HEK293 (cell line): Measurements from ENCODE around the gene TLE5.

Experiments used
- GLIS1 ChIP-seq: fragments of 450-650 bp; formaldehyde crosslinking; IDR thresholded peaks from 2 replicates; pipeline ENCODE4 v1.5.1; 2016; ENCODE audit warnings: missing biosample characterization, missing genetic modification characterization
- IKZF3 ChIP-seq: fragments of 450-650 bp; IDR thresholded peaks from 2 replicates; pipeline ENCODE4 v1.5.0; 2018; ENCODE audit warnings: missing biosample characterization, mild to moderate bottlenecking, missing genetic modification characterization, moderate library complexity
- PATZ1 ChIP-seq: fragments of 450-650 bp; formaldehyde crosslinking; IDR thresholded peaks from 2 replicates; pipeline ENCODE4 v1.5.1; 2016; ENCODE audit warnings: missing biosample characterization, missing genetic modification characterization
- SP2 ChIP-seq: fragments of 450-650 bp; formaldehyde crosslinking; IDR thresholded peaks from 2 replicates; pipeline ENCODE4 v1.5.1; 2016; ENCODE audit warnings: missing biosample characterization, missing genetic modification characterization
- WT1 ChIP-seq: fragments of 450-650 bp; formaldehyde crosslinking; IDR thresholded peaks from 2 replicates; pipeline ENCODE4 v1.5.1; 2016; ENCODE audit warnings: missing biosample characterization, missing genetic modification characterization
- ZBTB17 ChIP-seq: fragments of 450-650 bp; formaldehyde crosslinking; IDR thresholded peaks from 2 replicates; pipeline ENCODE4 v1.5.1; 2016; ENCODE audit warnings: missing biosample characterization, missing genetic modification characterization
- ZBTB21 ChIP-seq: fragments of 450-650 bp; formaldehyde crosslinking; IDR thresholded peaks from 2 replicates; pipeline ENCODE4 v1.5.1; 2017; ENCODE audit warnings: missing biosample characterization, missing genetic modification characterization
- ZBTB49 ChIP-seq: fragments of 450-650 bp; formaldehyde crosslinking; IDR thresholded peaks from 2 replicates; pipeline ENCODE4 v1.5.1; 2016; ENCODE audit warnings: missing biosample characterization, missing genetic modification characterization, low read depth
- ZBTB7A ChIP-seq: fragments of 450-650 bp; formaldehyde crosslinking; IDR thresholded peaks from 2 replicates; pipeline ENCODE4 v1.5.1; 2016; ENCODE audit warnings: low read depth, missing biosample characterization, missing genetic modification characterization
- ZBTB8A ChIP-seq: fragments of 450-650 bp; formaldehyde crosslinking; IDR thresholded peaks from 2 replicates; pipeline ENCODE4 v1.5.1; 2016; ENCODE audit warnings: missing biosample characterization, missing genetic modification characterization
- ZEB2 ChIP-seq: fragments of 450-650 bp; formaldehyde crosslinking; IDR thresholded peaks from 2 replicates; pipeline ENCODE4 v1.5.1; 2016; ENCODE audit warnings: missing biosample characterization, missing genetic modification characterization
- ZIC2 ChIP-seq: fragments of 450-650 bp; formaldehyde crosslinking; IDR thresholded peaks from 2 replicates; pipeline ENCODE4 v1.5.1; 2016; ENCODE audit warnings: missing biosample characterization, missing genetic modification characterization
- ZNF23 ChIP-seq: fragments of 450-650 bp; formaldehyde crosslinking; IDR thresholded peaks from 2 replicates; pipeline ENCODE4 v1.5.1; 2016; ENCODE audit warnings: missing biosample characterization, missing genetic modification characterization, borderline replicate concordance
- ZNF311 ChIP-seq: fragments of 450-650 bp; formaldehyde crosslinking; IDR thresholded peaks from 2 replicates; pipeline ENCODE4 v1.5.1; 2017; ENCODE audit warnings: missing biosample characterization, missing genetic modification characterization, borderline replicate concordance
- ZNF341 ChIP-seq: fragments of 450-650 bp; formaldehyde crosslinking; IDR thresholded peaks from 2 replicates; pipeline ENCODE4; 2016; ENCODE audit warnings: low read depth, missing biosample characterization, missing genetic modification characterization
- ZNF391 ChIP-seq: fragments of 450-650 bp; formaldehyde crosslinking; IDR thresholded peaks from 2 replicates; pipeline ENCODE4 v1.5.1; 2016; ENCODE audit warnings: low read depth, missing biosample characterization, missing genetic modification characterization, borderline replicate concordance
- ZNF394 ChIP-seq: fragments of 450-650 bp; formaldehyde crosslinking; IDR thresholded peaks from 2 replicates; pipeline ENCODE4 v1.5.1; 2016; ENCODE audit warnings: missing biosample characterization, missing genetic modification characterization, mild to moderate bottlenecking, moderate library complexity, borderline replicate concordance
- ZNF449 ChIP-seq: fragments of 450-650 bp; formaldehyde crosslinking; IDR thresholded peaks from 2 replicates; pipeline ENCODE4 v1.5.1; 2017; ENCODE audit warnings: missing biosample characterization, mild to moderate bottlenecking, missing genetic modification characterization, moderate library complexity
- ZNF530 ChIP-seq: fragments of 450-650 bp; formaldehyde crosslinking; IDR thresholded peaks from 2 replicates; pipeline ENCODE4 v1.5.1; 2016; ENCODE audit warnings: low read depth, missing biosample characterization, missing genetic modification characterization
- ZNF548 ChIP-seq: fragments of 450-650 bp; formaldehyde crosslinking; IDR thresholded peaks from 2 replicates; pipeline ENCODE4 v1.5.1; 2016; ENCODE audit warnings: missing biosample characterization, missing genetic modification characterization
- ZNF561 ChIP-seq: fragments of 450-650 bp; IDR thresholded peaks from 2 replicates; pipeline ENCODE4 v1.5.1; 2018; ENCODE audit warnings: missing biosample characterization, missing genetic modification characterization, borderline replicate concordance
- ZNF629 ChIP-seq: fragments of 450-650 bp; formaldehyde crosslinking; IDR thresholded peaks from 2 replicates; pipeline ENCODE4 v1.5.1; 2017; ENCODE audit warnings: missing biosample characterization, missing genetic modification characterization
- ZNF692 ChIP-seq: fragments of 450-650 bp; formaldehyde crosslinking; IDR thresholded peaks from 2 replicates; pipeline ENCODE4 v1.5.1; 2016; ENCODE audit warnings: missing biosample characterization, missing genetic modification characterization
- TF ChIP-seq, protein P1 (sequence below): fragments of 450-650 bp; formaldehyde crosslinking; IDR thresholded peaks from 2 replicates; pipeline ENCODE4 v1.5.1; 2016; ENCODE audit warnings: missing biosample characterization, missing genetic modification characterization
- TF ChIP-seq, protein P2 (sequence below): fragments of 450-650 bp; formaldehyde crosslinking; conservative IDR thresholded peaks from 2 replicates; pipeline ENCODE4 v1.5.1; 2016; ENCODE audit warnings: low read depth, missing biosample characterization, missing genetic modification characterization

The TLE5 gene

DNA sequence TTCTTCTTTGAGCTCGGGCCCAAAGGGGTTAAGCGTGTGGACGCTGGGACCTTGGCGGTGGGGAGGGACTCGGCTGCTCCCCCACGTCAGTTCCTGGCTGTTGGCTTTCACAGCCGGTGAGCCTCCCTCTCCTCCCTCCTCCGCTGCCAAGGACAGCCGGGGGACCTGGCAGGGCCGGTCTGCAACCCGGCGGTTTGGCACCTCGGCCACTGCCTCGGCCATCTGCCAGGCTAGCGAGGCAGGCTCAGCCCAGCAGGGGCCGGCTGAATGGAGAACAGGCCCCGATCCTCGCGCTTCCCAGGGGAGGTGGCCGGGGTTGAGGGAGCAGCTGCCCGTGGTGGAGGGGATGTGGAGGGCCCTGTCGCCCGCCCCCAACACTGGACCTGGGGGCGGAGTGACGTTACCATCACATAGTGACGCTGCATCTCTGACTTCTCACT lies 5.0 kb downstream of the TLE5 start (continued):
- peak; percentile 100 for TF ChIP-seq ZNF341
- TF ChIP-seq PATZ1 (tag by site-specific recombination) = peak; percentile 90
- TF ChIP-seq ZNF311 (tag by site-specific recombination) = no peak
- peak; percentile 75 for TF ChIP-seq ZBTB8A (tag by site-specific recombination)
- TF ChIP-seq ZBTB21 (tag by site-specific recombination) = 0 out of 2 replicates have a peak, but pooled peaks have one; percentile 55
- no peak for TF ChIP-seq ZNF548 (tag by site-specific recombination)
- no peak for TF ChIP-seq ZBTB7A (tag by site-specific recombination)
- TF ChIP-seq ZEB2 (tag by site-specific recombination) = peak; percentile 81; the same call in 1 of the 2 replicates
- peak; percentile 72; the same call in 1 of the 2 replicates for TF ChIP-seq ZNF394 (tag by site-specific recombination)
- TF ChIP-seq, protein P1, sequence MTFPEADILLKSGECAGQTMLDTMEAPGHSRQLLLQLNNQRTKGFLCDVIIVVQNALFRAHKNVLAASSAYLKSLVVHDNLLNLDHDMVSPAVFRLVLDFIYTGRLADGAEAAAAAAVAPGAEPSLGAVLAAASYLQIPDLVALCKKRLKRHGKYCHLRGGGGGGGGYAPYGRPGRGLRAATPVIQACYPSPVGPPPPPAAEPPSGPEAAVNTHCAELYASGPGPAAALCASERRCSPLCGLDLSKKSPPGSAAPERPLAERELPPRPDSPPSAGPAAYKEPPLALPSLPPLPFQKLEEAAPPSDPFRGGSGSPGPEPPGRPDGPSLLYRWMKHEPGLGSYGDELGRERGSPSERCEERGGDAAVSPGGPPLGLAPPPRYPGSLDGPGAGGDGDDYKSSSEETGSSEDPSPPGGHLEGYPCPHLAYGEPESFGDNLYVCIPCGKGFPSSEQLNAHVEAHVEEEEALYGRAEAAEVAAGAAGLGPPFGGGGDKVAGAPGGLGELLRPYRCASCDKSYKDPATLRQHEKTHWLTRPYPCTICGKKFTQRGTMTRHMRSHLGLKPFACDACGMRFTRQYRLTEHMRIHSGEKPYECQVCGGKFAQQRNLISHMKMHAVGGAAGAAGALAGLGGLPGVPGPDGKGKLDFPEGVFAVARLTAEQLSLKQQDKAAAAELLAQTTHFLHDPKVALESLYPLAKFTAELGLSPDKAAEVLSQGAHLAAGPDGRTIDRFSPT = peak; percentile 94
- peak; percentile 39; the same call in 1 of the 2 replicates for TF ChIP-seq ZNF449 (tag by site-specific recombination)
- TF ChIP-seq IKZF3 = peak; percentile 44; the same call in 1 of the 2 replicates
- TF ChIP-seq WT1 (tag by site-specific recombination) = peak; percentile 47; the same call in 1 of the 2 replicates
- TF ChIP-seq ZBTB49 = no peak
- TF ChIP-seq ZNF692 (tag by site-specific recombination) = 0 out of 2 replicates have a peak, but pooled peaks have one; percentile 34
- 0 out of 2 replicates have a peak, but pooled peaks have one; percentile 23 for TF ChIP-seq ZNF391
- TF ChIP-seq GLIS1 (tag by site-specific recombination) = peak; percentile 84
- TF ChIP-seq, protein P2, sequence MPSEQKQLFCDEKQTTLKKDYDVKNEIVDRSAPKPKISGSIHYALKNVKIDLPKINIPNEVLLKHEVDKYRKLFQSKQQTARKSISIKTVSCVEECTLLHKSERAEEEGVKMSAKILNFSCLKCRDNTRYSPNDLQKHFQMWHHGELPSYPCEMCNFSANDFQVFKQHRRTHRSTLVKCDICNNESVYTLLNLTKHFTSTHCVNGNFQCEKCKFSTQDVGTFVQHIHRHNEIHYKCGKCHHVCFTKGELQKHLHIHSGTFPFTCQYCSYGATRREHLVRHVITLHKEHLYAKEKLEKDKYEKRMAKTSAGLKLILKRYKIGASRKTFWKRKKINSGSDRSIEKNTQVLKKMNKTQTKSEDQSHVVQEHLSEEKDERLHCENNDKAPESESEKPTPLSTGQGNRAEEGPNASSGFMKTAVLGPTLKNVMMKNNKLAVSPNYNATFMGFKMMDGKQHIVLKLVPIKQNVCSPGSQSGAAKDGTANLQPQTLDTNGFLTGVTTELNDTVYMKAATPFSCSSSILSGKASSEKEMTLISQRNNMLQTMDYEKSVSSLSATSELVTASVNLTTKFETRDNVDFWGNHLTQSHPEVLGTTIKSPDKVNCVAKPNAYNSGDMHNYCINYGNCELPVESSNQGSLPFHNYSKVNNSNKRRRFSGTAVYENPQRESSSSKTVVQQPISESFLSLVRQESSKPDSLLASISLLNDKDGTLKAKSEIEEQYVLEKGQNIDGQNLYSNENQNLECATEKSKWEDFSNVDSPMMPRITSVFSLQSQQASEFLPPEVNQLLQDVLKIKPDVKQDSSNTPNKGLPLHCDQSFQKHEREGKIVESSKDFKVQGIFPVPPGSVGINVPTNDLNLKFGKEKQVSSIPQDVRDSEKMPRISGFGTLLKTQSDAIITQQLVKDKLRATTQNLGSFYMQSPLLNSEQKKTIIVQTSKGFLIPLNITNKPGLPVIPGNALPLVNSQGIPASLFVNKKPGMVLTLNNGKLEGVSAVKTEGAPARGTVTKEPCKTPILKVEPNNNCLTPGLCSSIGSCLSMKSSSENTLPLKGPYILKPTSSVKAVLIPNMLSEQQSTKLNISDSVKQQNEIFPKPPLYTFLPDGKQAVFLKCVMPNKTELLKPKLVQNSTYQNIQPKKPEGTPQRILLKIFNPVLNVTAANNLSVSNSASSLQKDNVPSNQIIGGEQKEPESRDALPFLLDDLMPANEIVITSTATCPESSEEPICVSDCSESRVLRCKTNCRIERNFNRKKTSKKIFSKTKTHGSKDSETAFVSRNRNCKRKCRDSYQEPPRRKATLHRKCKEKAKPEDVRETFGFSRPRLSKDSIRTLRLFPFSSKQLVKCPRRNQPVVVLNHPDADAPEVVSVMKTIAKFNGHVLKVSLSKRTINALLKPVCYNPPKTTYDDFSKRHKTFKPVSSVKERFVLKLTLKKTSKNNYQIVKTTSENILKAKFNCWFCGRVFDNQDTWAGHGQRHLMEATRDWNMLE = no peak
- TF ChIP-seq ZNF561 = peak; percentile 66; the same call in 1 of the 2 replicates
- TF ChIP-seq ZNF629 (tag by site-specific recombination) = peak; percentile 94
- TF ChIP-seq ZNF23 = no peak
- TF ChIP-seq ZBTB17 (tag by site-specific recombination) = peak; percentile 67; the same call in 1 of the 2 replicates
- TF ChIP-seq SP2 (tag by site-specific recombination) = peak; percentile 81
- no peak for TF ChIP-seq ZNF530 (tag by site-specific recombination)
- TF ChIP-seq ZIC2 = peak; percentile 83
